Stomach (tissue), 9 donors: Measurements from ENCODE around the gene GTPBP10. TPM values are rescaled to one million over a fixed set of nuclear protein-coding genes. Genes with fewer than 3 reads are reported as not detected.

Experiments
- DNase-seq, 2 donors: peaks; one replicate each; pipeline versions ENCODE4 v3.0.0 to v3.0.0-alpha.2; 2013 to 2019
- H3K27ac ChIP-seq, 5 donors: fragments of 200-600 bp in 4 of 5; sonication (generic) in 4 of 5; one replicate each; pipeline ENCODE4 v1.5.1; 2013 to 2019; ENCODE audit warnings: mild to moderate bottlenecking in 1 of 5, moderate library complexity in 1 of 5
- H3K27me3 ChIP-seq, 3 donors: fragments of 200-600 bp; sonication (generic); one replicate each; pipeline ENCODE4 v1.5.1; 2017 to 2019; ENCODE audit warnings: mixed run types in 1 of 3
- H3K36me3 ChIP-seq, 4 donors: fragments of 200-600 bp; sonication (generic); 1 replicate in 3 of 4; 2 replicates in 1 of 4; pipeline ENCODE4 v1.5.1; 2016 to 2019
- H3K4me1 ChIP-seq, 4 donors: fragments of 200-600 bp; sonication (generic); one replicate each; pipeline ENCODE4 v1.5.1; 2016 to 2019
- H3K4me3 ChIP-seq, 4 donors: fragments of 200-600 bp; sonication (generic) in 3 of 4; one replicate each; pipeline ENCODE4 v1.5.1; 2016 to 2019; ENCODE audit warnings: mild to moderate bottlenecking in 1 of 4
- H3K9me3 ChIP-seq, 4 donors: fragments of 200-600 bp; sonication (generic); one replicate each; pipeline ENCODE4 v1.5.1; 2016 to 2019
- CTCF ChIP-seq, 7 experiments: fragments of 450-650 bp in 4 of 7; fragments of 200-600 bp in 3 of 7; sonication (generic) in 3 of 7; IDR thresholded peaks; one replicate each; pipeline ENCODE4 v1.5.1; 2016 to 2019; ENCODE audit warnings: antibody characterized with exemption in 7 of 7, control low read depth in 2 of 7, mild to moderate bottlenecking in 1 of 7
- EP300 ChIP-seq: sonication (generic); formaldehyde crosslinking; IDR thresholded peaks from one replicate; pipeline ENCODE4 v1.6.1; 2017; ENCODE audit warnings: antibody characterized with exemption
- POLR2A ChIP-seq, 4 donors: fragments of 450-650 bp; IDR thresholded peaks; one replicate each; pipeline ENCODE4 v1.6.1; 2016; ENCODE audit warnings: antibody characterized with exemption in 4 of 4, control low read depth in 2 of 4, mild to moderate bottlenecking in 1 of 4, moderate library complexity in 1 of 4
- POLR2AphosphoS5 ChIP-seq, 3 donors: sonication (generic); formaldehyde crosslinking; IDR thresholded peaks; one replicate each; pipeline ENCODE4 v1.6.1; 2016; ENCODE audit warnings: antibody characterized with exemption in 3 of 3
- WGBS, 5 donors: extraction: QIAGEN DNeasy Blood & Tissue Kit in 3 of 5; methylation state at CpG; one replicate each; pipeline versions ENCODE4 v1.1.5 to v1.1.7; 2013 to 2018; 5-methylcytosine and 5-hydroxymethylcytosine counted together
- intact Hi-C: fragments of 100-400 bp; cut with DNase I; formaldehyde crosslinking; loops from one replicate; pipeline ENCODE4 v1.15.1; 2023; ENCODE audit warnings: low total_unique reads
- polyA plus RNA-seq, 3 donors: library from polyadenylated mRNA; stranded (reverse); fragments of 200-250 nt; gene quantifications; one replicate each; pipeline ENCODE4 v1.2.3, GENCODE V29; 2013
- total RNA-seq, 5 donors: library from RNA; depleted of rRNA; stranded (reverse); fragments of >200 nt; gene quantifications; one replicate each; pipeline versions ENCODE4 v1.1.0 to v1.2.3, GENCODE V29; 2014 to 2016
- donor health status: healthy with polysubstance abuse.
- donor health status: Bipolar disorder and iron deficiency.
- donor health status: healthy.

GTPBP10 gene
- total and polyA plus RNA-seq, 8 donors = 0.58 to 73.0 (median 9.1) TPM

DNA sequence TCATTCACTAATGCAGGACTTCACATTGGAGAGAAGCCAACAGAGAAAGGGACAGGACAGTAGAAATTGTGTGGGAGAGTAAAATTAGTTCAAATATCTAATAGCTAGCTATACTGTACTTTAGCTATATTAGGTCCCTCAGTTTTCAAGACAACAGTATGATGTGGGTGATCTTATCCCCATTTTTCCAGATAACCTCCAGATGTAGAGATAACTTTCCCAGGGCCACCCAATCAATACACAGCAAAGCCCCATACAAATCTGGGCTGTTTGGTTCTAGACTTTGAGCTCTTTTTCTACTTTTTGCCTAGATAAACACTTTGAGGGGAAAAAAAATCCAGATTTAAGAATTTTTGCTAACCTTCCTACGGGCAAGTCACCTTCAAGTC is 56.3 kb downstream of the GTPBP10 start:
- intact Hi-C loops = no loop called here
- DNase-seq = no peak
- WGBS, 5 donors = 14 to 30% (median 22%) methylated on average over 1 of the region's 1 CpG
- H3K9me3 ChIP-seq = peaks cover 0 to 8% (median 6%) of the 10 kb centered on the region in 4 donors
- peaks cover 0 to 20% (median 16%) of the 10 kb centered on the region in 4 donors for H3K36me3 ChIP-seq
- peaks cover 5 to 45% (median 22%) of the 10 kb centered on the region in 4 donors for H3K4me1 ChIP-seq
- TF ChIP-seq POLR2A (IDR thresholded peaks at IDR 0.05) (no peak), EP300 (no peak), CTCF (IDR thresholded peaks at IDR 0.05) (no peak), POLR2AphosphoS5 (IDR thresholded peaks at IDR 0.05) (no peak)
- H3K4me3 ChIP-seq = peak overlapping the region; percentile 57 to 73 (median 62)
- H3K27me3 ChIP-seq = no peaks in the 10 kb centered on the region
- peak overlapping the region in 4 of 5 donors; percentile 84 to 90 (median 88) for H3K27ac ChIP-seq

DNA sequence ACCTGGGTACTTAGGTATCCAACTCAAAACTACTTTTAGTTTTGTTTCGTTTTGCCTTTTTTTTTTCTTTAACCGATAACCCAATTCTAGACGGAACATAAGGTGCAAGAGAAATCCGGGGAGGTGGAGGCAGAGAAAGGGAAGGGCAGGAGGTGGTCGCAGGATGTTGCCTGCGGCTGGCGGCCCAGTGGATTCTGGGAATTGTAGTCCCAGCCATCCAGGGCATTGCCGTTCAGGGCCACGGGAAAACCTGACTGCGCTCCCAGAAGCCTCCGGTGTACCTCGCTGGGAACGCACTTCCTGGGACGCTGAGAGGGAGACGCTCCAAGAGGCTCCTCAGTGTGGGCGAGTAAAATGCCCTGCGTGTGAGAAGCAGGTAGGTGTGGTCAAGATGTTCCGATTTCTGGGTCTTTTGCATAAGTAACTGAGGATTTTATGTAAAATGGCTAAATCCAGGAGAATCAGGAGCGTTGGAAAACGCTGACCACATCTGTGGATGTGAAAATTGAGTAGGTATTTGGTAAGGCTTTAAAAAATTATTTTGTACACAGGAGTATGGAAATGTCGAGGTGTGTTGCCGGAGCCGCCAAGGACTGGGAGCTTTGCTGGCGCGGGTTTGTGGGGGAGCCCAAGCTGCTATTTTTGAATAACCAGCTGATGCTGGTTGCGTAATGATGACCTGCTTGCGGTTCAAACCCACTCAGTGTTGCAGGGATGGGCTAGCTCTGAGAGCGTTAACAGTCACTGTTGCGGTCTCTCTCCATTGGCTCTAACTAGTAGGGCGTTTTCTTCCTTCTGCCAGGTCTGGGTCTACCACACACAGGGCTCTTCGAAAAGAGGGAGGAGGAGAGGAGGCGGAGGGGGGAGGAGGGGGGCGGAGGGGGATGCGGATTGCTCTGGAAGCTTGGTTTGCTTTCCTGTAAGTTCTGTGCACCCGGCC is 56.9 kb downstream of the GTPBP10 start, which contains the start of gene CLDN12:
TSS of gene CLDN12 (plus strand) at position 288 of the 940 bp plus-strand sequence. CDS start 9,216 bp downstream, outside the sequence.
- peaks cover 0 to 21% (median 21%) of the 10 kb centered on the region in 4 donors for H3K36me3 ChIP-seq
- peaks cover 0 to 5% (median 3%) of the 10 kb centered on the region in 4 donors for H3K9me3 ChIP-seq
- H3K27ac ChIP-seq = peak within 1 kb of the TSS; percentile 84 to 90 (median 90)
- WGBS, 5 donors = 0 to 1% (median 0%) methylated on average over 35 of the region's 35 CpGs
- intact Hi-C loops = no loop called here
- H3K4me1 ChIP-seq = peaks cover 5 to 52% (median 22%) of the 10 kb centered on the region in 4 donors
- H3K4me3 ChIP-seq = peak within 1 kb of the TSS; percentile 57 to 73 (median 62)
- peak; percentile 78 to 93 (median 92) for TF ChIP-seq POLR2AphosphoS5 (IDR thresholded peaks at IDR 0.05)
- no peak for TF ChIP-seq EP300
- TF ChIP-seq POLR2A (IDR thresholded peaks at IDR 0.05) = peak in 1 of 4 donors; percentile 49
- TF ChIP-seq CTCF (IDR thresholded peaks at IDR 0.05) = no peak
- peak; percentile 87 to 96 for DNase-seq
- no peaks in the 10 kb centered on the region for H3K27me3 ChIP-seq

DNA sequence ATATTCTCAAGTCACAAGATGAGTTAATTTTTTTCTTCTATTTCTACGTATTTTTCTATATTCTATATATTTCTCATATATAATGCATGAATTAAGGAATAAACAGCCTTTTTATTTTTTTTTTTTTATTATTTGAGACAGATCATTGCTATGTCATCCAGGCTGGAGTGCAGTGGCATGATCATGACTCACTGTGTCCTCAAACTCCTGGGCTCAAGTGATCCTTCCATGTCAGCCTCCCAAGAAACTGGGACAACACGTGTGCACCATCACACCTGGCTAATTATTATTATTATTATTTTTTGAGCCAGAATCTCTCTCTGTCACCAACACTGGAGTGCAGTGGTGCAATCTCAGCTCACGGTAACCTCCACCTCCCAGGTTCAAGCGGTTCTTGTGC is 58.3 kb downstream of the GTPBP10 start:
- no peak for DNase-seq
- no peak for TF ChIP-seq EP300
- no peak for TF ChIP-seq POLR2A (IDR thresholded peaks at IDR 0.05)
- no peak for TF ChIP-seq CTCF (IDR thresholded peaks at IDR 0.05)
- no peak for TF ChIP-seq POLR2AphosphoS5 (IDR thresholded peaks at IDR 0.05)
- H3K36me3 ChIP-seq = peaks cover 0 to 32% (median 31%) of the 10 kb centered on the region in 4 donors
- H3K4me1 ChIP-seq = peaks cover 5 to 65% (median 26%) of the 10 kb centered on the region in 4 donors
- no peak overlapping the region for H3K4me3 ChIP-seq
- no peaks in the 10 kb centered on the region for H3K9me3 ChIP-seq
- H3K27ac ChIP-seq = peak overlapping the region in 2 of 5 donors; percentile 84 to 90
- 85 to 92% (median 85%) methylated on average over 4 of the region's 4 CpGs for WGBS, 5 donors
- intact Hi-C loops = no loop called here
- H3K27me3 ChIP-seq = no peaks in the 10 kb centered on the region

GRCh38 chr7:90407484-90407821 is 60.9 kb downstream of the GTPBP10 start:
- WGBS, 5 donors = 25 to 75% (median 33%) methylated on average over 1 of the region's 1 CpG
- Histone ChIP-seq H3K27ac (peak overlapping the region in 1 of 5 donors; percentile 18), H3K4me3 (no peak overlapping the region), H3K27me3 (no peaks in the 10 kb centered on the region), H3K9me3 (no peaks in the 10 kb centered on the region), H3K4me1 (peaks cover 20 to 84% (median 31%) of the 10 kb centered on the region in 4 donors), H3K36me3 (peaks cover 0 to 46% (median 37%) of the 10 kb centered on the region in 4 donors)
- DNase-seq = no peak
- intact Hi-C loops = no loop called here
- TF ChIP-seq POLR2A (IDR thresholded peaks at IDR 0.05) (no peak), CTCF (IDR thresholded peaks at IDR 0.05) (no peak), POLR2AphosphoS5 (IDR thresholded peaks at IDR 0.05) (no peak), EP300 (no peak)
